ENCODE measurements around the gene HEXB.
"Not testable (repeated sequence)": the region's sequence is repeated elsewhere in the genome, so short reads cannot be mapped to it uniquely, and the experiment has no call there.

The HEXB gene

GRCh38 chr5:74670396-74671038, 14.5 kb upstream of the HEXB start:
- H3K27ac Mint-ChIP-seq: no peak overlapping the region
- no peaks in the 10 kb centered on the region for H3K36me3 Mint-ChIP-seq (ENCODE audit: low read depth)
- no peak for TF ChIP-seq CTCF (IDR thresholded peaks at IDR 0.05)
- DNase-seq: no peak
- H3K27me3 Mint-ChIP-seq (ENCODE audit: low read depth, poor library complexity): no peaks in the 10 kb centered on the region
- no peaks in the 10 kb centered on the region for H3K9me3 Mint-ChIP-seq
- peaks cover 51% of the 10 kb centered on the region for H3K4me1 Mint-ChIP-seq
- H3K4me3 Mint-ChIP-seq: no peak overlapping the region

- H3K27me3 Mint-ChIP-seq (ENCODE audit: low read depth, poor library complexity): peaks cover 3% of the 10 kb centered on the region
- no peak overlapping the region for H3K4me3 Mint-ChIP-seq
- H3K36me3 Mint-ChIP-seq (ENCODE audit: low read depth): no peaks in the 10 kb centered on the region
- H3K27ac Mint-ChIP-seq: no peak overlapping the region
- H3K9me3 Mint-ChIP-seq: no peaks in the 10 kb centered on the region
- TF ChIP-seq CTCF (IDR thresholded peaks at IDR 0.05): no peak
- DNase-seq: no peak
- peaks cover 49% of the 10 kb centered on the region for H3K4me1 Mint-ChIP-seq
Observed at GRCh38 chr5:74672215-74672877, 12.7 kb upstream of the HEXB start.

- H3K4me1 Mint-ChIP-seq: peaks cover 44% of the 10 kb centered on the region
- H3K4me3 Mint-ChIP-seq: no peak overlapping the region
- DNase-seq: no peak
- H3K27ac Mint-ChIP-seq: no peak overlapping the region
- H3K36me3 Mint-ChIP-seq (ENCODE audit: low read depth): no peaks in the 10 kb centered on the region
- H3K9me3 Mint-ChIP-seq: no peaks in the 10 kb centered on the region
- TF ChIP-seq CTCF (IDR thresholded peaks at IDR 0.05): peak; percentile 29
- H3K27me3 Mint-ChIP-seq (ENCODE audit: low read depth, poor library complexity): peaks cover 3% of the 10 kb centered on the region
Observed at GRCh38 chr5:74673011-74673790, 11.8 kb upstream of the HEXB start.

- peaks cover 16% of the 10 kb centered on the region for H3K4me1 Mint-ChIP-seq
- not testable (repeated sequence) for H3K27ac Mint-ChIP-seq; H3K9me3 Mint-ChIP-seq; H3K4me3 Mint-ChIP-seq; H3K36me3 Mint-ChIP-seq (ENCODE audit: low read depth); H3K27me3 Mint-ChIP-seq (ENCODE audit: low read depth, poor library complexity); DNase-seq
Observed at GRCh38 chr5:74676466-74676865, 8.6 kb upstream of the HEXB start.

- not testable (repeated sequence) for H3K27ac Mint-ChIP-seq; H3K4me1 Mint-ChIP-seq; H3K4me3 Mint-ChIP-seq; DNase-seq; H3K36me3 Mint-ChIP-seq (ENCODE audit: low read depth); H3K9me3 Mint-ChIP-seq; H3K27me3 Mint-ChIP-seq (ENCODE audit: low read depth, poor library complexity)
Observed at GRCh38 chr5:74678123-74678522, 6.9 kb upstream of the HEXB start.

GRCh38 chr5:74679300-74679699, 5.7 kb upstream of the HEXB start:
- H3K27ac Mint-ChIP-seq; H3K9me3 Mint-ChIP-seq; H3K4me1 Mint-ChIP-seq; DNase-seq; H3K4me3 Mint-ChIP-seq; H3K27me3 Mint-ChIP-seq (ENCODE audit: low read depth, poor library complexity); H3K36me3 Mint-ChIP-seq (ENCODE audit: low read depth): not testable (repeated sequence)

- peaks cover 10% of the 10 kb centered on the region for H3K27me3 Mint-ChIP-seq (ENCODE audit: low read depth, poor library complexity)
- no peak overlapping the region for H3K27ac Mint-ChIP-seq
- H3K4me3 Mint-ChIP-seq: no peak overlapping the region
- no peak for DNase-seq
- H3K9me3 Mint-ChIP-seq: no peaks in the 10 kb centered on the region
- TF ChIP-seq CTCF (IDR thresholded peaks at IDR 0.05): no peak
- H3K36me3 Mint-ChIP-seq (ENCODE audit: low read depth): no peaks in the 10 kb centered on the region
- no peaks in the 10 kb centered on the region for H3K4me1 Mint-ChIP-seq
Observed at GRCh38 chr5:74679966-74680365, 5.1 kb upstream of the HEXB start.
